ENCODE measurements around the gene FBXW4.

DNA sequence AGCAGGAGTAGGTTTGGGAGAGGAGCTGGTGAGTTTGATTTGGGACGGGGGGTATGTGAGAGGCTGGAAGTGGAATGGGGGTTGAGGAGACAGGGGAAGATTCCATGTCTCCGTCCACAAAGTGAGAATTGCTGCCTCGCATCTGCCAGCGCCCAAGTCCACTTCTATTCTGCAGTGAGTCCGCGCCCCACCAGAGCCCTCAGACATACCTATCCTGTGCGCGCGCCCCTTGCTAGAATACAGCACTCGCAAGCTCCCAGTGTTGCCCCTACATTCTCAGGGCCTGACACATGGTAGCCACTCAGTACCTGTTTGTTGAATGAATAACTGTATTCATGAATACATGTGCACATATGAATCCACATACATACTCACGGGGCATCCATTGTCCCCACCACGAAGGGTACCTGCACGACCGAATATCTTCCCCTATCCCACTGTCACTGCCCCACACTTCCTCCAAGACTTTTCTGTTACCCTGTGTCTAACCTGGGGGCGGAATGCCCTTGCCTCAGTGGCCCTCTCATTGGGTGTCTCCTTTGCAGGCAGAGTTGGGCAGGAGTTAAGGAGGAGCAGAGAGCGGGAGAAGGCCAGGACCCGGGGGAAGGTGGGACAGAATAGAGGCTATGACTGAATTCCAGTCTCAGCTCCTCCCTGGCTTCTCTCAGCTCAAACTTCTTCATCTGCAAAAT lies 126.8 kb downstream of the FBXW4 start:
- no peak for TF ChIP-seq EZH2 (IDR thresholded peaks at IDR 0.05)
- no peak for TF ChIP-seq POLR2AphosphoS5 (IDR thresholded peaks at IDR 0.05; ENCODE audit: borderline replicate concordance, low read depth, low read length)
